ENCODE data around the gene ASB18.

DNA sequence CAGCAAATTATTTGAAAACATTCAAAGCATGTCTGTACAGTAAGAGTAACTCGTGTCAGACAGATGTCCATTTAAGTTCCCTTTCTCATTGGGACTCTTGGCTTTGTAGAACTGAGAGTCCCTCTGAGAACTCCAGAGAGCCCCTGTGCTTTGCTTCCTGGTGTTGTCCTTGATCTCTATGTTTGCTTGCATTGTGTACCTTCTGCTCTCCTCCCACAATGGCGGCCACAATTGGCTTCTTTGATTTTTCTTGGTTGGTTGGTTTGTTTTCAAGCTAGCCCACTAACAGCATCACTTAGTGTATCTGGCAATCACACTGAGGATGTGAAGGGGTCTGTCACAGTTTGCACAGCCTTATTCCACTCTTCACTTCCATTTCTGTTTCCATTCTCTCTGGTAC, 15.1 kb downstream of the ASB18 start:
- TF ChIP-seq, protein P1, sequence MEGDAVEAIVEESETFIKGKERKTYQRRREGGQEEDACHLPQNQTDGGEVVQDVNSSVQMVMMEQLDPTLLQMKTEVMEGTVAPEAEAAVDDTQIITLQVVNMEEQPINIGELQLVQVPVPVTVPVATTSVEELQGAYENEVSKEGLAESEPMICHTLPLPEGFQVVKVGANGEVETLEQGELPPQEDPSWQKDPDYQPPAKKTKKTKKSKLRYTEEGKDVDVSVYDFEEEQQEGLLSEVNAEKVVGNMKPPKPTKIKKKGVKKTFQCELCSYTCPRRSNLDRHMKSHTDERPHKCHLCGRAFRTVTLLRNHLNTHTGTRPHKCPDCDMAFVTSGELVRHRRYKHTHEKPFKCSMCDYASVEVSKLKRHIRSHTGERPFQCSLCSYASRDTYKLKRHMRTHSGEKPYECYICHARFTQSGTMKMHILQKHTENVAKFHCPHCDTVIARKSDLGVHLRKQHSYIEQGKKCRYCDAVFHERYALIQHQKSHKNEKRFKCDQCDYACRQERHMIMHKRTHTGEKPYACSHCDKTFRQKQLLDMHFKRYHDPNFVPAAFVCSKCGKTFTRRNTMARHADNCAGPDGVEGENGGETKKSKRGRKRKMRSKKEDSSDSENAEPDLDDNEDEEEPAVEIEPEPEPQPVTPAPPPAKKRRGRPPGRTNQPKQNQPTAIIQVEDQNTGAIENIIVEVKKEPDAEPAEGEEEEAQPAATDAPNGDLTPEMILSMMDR (IDR thresholded peaks at IDR 0.05; ENCODE audit: control extremely low read depth in 1 of 3, insufficient read depth in 1 of 3, low read depth in 1 of 3, low read length in 3 of 3), result no peak
- no peak for TF ChIP-seq EZH2 (IDR thresholded peaks at IDR 0.05; ENCODE audit: low read depth, low read length, severe bottlenecking)
- no peak for TF ChIP-seq GABPA (IDR thresholded peaks at IDR 0.05; ENCODE audit: borderline replicate concordance, insufficient read depth, low read length)
- TF ChIP-seq ZNF274 (IDR thresholded peaks at IDR 0.05; ENCODE audit: borderline replicate concordance, extremely low read depth, low read length), result no peak
- TF ChIP-seq KDM5A (IDR thresholded peaks at IDR 0.05; ENCODE audit: low read length), result no peak
- TF ChIP-seq SP4 (IDR thresholded peaks at IDR 0.05; ENCODE audit: low read length), result no peak
- no peak for TF ChIP-seq SP1 (IDR thresholded peaks at IDR 0.05; ENCODE audit: low read depth, low read length)
- TF ChIP-seq POLR2A (IDR thresholded peaks at IDR 0.05; ENCODE audit: control extremely low read depth in 1 of 2, low read depth in 2 of 2, low read length in 2 of 2), result no peak
- TF ChIP-seq CREB1 (IDR thresholded peaks at IDR 0.05), result no peak
- no peak for TF ChIP-seq SRF (IDR thresholded peaks at IDR 0.05; ENCODE audit: low read depth, low read length)
- no peak for TF ChIP-seq SP2 (IDR thresholded peaks at IDR 0.05; ENCODE audit: low read length)
- TF ChIP-seq RAD21 (IDR thresholded peaks at IDR 0.05 in 1 of 2, conservative IDR thresholded peaks at IDR 0.05 in 1 of 2; ENCODE audit: low read depth in 2 of 2, low read length in 2 of 2), result no peak

Data from H1 (cell line).